Stimulated activated CD8-positive, alpha-beta memory T cell treated with anti-CD3 and anti-CD28 coated beads, Interleukin-7, amount 100 ng/mL, for 4 hours (primary cell): ENCODE measurements around the gene GPN3.
A peak's percentile ranks its signal among the peaks of the same experiment; 100 is the strongest.
"Not testable (repeated sequence)": the region's sequence is repeated elsewhere in the genome, so short reads cannot be mapped to it uniquely, and the experiment has no call there.

Experiments used
- DNase-seq, 2 donors: peaks; one replicate each; pipeline ENCODE4 v3.0.0-alpha.2; 2020; ENCODE audit warnings: low read depth in 2 of 2

GPN3 gene

GRCh38 chr12:110468214-110469048 is at the start of gene GPN3, which contains the start of gene FAM216A:
GPN3 (minus strand) TSS chr12:110468257; CDS start chr12:110468203, 54 bp downstream.
FAM216A (plus strand) TSS chr12:110468845; CDS start chr12:110468876, 31 bp downstream.
- peak; percentile 89 to 95 for DNase-seq

- DNase-seq = no peak
Measured at GRCh38 chr12:110516995-110517394, 48.9 kb upstream of the GPN3 start.

- no peak for DNase-seq
Measured at GRCh38 chr12:110514363-110514762, 46.3 kb upstream of the GPN3 start.

- DNase-seq = no peak
Measured at GRCh38 chr12:110513842-110514241, 45.8 kb upstream of the GPN3 start.

GRCh38 chr12:110508071-110508586 is 40.1 kb upstream of the GPN3 start:
- no peak for DNase-seq

GRCh38 chr12:110505332-110505731 is 37.3 kb upstream of the GPN3 start:
- DNase-seq = no peak

GRCh38 chr12:110503432-110503831 is 35.4 kb upstream of the GPN3 start:
- DNase-seq = no peak

- DNase-seq = peak; percentile 98 to 99
Measured at GRCh38 chr12:110501752-110502738, 34.0 kb upstream of the GPN3 start, which contains the start of the genes RAD9B and VPS29. RAD9B (plus strand) TSS chr12:110502331; CDS start chr12:110502338, 7 bp downstream. VPS29 (minus strand) TSS chr12:110502111; CDS start chr12:110502051, 60 bp downstream.

- peak in 1 of 2 donors; percentile 13 for DNase-seq
Measured at GRCh38 chr12:110501399-110501751, 33.3 kb upstream of the GPN3 start.

GRCh38 chr12:110498984-110499706 is 31.1 kb upstream of the GPN3 start:
- no peak for DNase-seq

- DNase-seq = no peak
Measured at GRCh38 chr12:110475426-110475825, 7.4 kb upstream of the GPN3 start.

- DNase-seq = no peak
Measured at GRCh38 chr12:110467847-110468213, 227 bp downstream of the GPN3 start.

- no peak for DNase-seq
Measured at GRCh38 chr12:110466791-110467190, 1.3 kb downstream of the GPN3 start.

GRCh38 chr12:110465765-110466164 is 2.3 kb downstream of the GPN3 start:
- DNase-seq = not testable (repeated sequence)

- DNase-seq = no peak
Measured at GRCh38 chr12:110465024-110465423, 3.0 kb downstream of the GPN3 start.

- not testable (repeated sequence) for DNase-seq
Measured at GRCh38 chr12:110461189-110461588, 6.9 kb downstream of the GPN3 start.

GRCh38 chr12:110458756-110459155 is 9.3 kb downstream of the GPN3 start:
- DNase-seq = no peak

- DNase-seq = no peak
Measured at GRCh38 chr12:110453569-110454296, 14.3 kb downstream of the GPN3 start.

GRCh38 chr12:110451263-110451662 is 16.8 kb downstream of the GPN3 start:
- DNase-seq = no peak

- DNase-seq = peak; percentile 88 to 92
Measured at GRCh38 chr12:110449799-110450497, 18.1 kb downstream of the GPN3 start, which contains the start of gene ARPC3. ARPC3 (minus strand) TSS chr12:110450337; CDS start chr12:110450260, 77 bp downstream.
